Upper lobe of left lung (tissue), 4 donors: ENCODE results near the gene ST6GALNAC3.

ENCODE experiments used
- EP300 ChIP-seq, 4 donors: sonication (generic); formaldehyde crosslinking; IDR thresholded peaks; one replicate each; pipeline ENCODE4 v1.5.1; 2017; ENCODE audit warnings: antibody characterized with exemption in 4 of 4, control low read depth in 2 of 4
- POLR2A ChIP-seq, 4 donors: fragments of 450-650 bp; IDR thresholded peaks; one replicate each; pipeline ENCODE4 v1.5.1; 2016 to 2017; ENCODE audit warnings: antibody characterized with exemption in 4 of 4, mild to moderate bottlenecking in 2 of 4
- POLR2AphosphoS5 ChIP-seq, 2 donors: sonication (generic); formaldehyde crosslinking; IDR thresholded peaks; one replicate each; pipeline ENCODE4 v1.5.1; 2017; ENCODE audit warnings: antibody characterized with exemption in 2 of 2
- TF ChIP-seq, protein P1 (sequence below), 6 experiments: fragments of 450-650 bp in 4 of 6; fragments of 200-600 bp in 2 of 6; sonication (generic) in 2 of 6; IDR thresholded peaks; one replicate each; pipeline ENCODE4 v1.5.1; 2016 to 2019; ENCODE audit warnings: antibody characterized with exemption in 6 of 6

DNA sequence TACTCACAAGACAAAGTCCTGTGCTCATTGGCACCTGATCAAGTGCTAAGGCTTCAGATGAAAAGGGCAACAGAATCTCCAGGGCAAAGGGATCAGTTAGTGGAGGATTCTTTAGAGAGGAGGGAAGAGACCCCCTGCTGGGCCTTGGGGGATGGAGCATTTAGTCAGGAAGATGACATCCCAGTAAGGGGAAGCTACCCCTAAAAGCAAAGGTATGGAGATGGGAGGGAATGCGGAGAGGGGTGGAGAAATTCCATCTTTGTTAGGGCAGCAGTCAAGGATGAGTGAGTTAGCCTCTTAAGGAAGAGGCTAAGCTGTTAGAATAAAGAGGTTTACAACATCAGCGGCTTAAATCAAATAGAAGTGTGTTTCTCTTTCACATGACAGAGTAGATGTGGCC, 67.4 kb downstream of the ST6GALNAC3 start:
- TF ChIP-seq POLR2A (IDR thresholded peaks at IDR 0.05), result no peak
- TF ChIP-seq, protein P1, sequence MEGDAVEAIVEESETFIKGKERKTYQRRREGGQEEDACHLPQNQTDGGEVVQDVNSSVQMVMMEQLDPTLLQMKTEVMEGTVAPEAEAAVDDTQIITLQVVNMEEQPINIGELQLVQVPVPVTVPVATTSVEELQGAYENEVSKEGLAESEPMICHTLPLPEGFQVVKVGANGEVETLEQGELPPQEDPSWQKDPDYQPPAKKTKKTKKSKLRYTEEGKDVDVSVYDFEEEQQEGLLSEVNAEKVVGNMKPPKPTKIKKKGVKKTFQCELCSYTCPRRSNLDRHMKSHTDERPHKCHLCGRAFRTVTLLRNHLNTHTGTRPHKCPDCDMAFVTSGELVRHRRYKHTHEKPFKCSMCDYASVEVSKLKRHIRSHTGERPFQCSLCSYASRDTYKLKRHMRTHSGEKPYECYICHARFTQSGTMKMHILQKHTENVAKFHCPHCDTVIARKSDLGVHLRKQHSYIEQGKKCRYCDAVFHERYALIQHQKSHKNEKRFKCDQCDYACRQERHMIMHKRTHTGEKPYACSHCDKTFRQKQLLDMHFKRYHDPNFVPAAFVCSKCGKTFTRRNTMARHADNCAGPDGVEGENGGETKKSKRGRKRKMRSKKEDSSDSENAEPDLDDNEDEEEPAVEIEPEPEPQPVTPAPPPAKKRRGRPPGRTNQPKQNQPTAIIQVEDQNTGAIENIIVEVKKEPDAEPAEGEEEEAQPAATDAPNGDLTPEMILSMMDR (IDR thresholded peaks at IDR 0.05), result no peak
- no peak for TF ChIP-seq EP300 (IDR thresholded peaks at IDR 0.05)
- TF ChIP-seq POLR2AphosphoS5 (IDR thresholded peaks at IDR 0.05), result no peak
